Measurements from ENCODE around the gene SNRK.

SNRK gene

GRCh38 chr3:43256714-43257461, 29.5 kb upstream of the SNRK start:
- no peak overlapping the region for H3K4me3 ChIP-seq (replicated peaks; ENCODE audit: low read depth, low read length)
- no peak for TF ChIP-seq CTCF (IDR thresholded peaks at IDR 0.05; ENCODE audit: low read length, missing control alignments)
- no peak for DNase-seq (ENCODE audit: low read depth)

GRCh38 chr3:43257850-43258249, 28.5 kb upstream of the SNRK start:
- no peak for DNase-seq (ENCODE audit: low read depth)
- H3K4me3 ChIP-seq (replicated peaks; ENCODE audit: low read depth, low read length): no peak overlapping the region
- TF ChIP-seq CTCF (IDR thresholded peaks at IDR 0.05; ENCODE audit: low read length, missing control alignments): no peak

GRCh38 chr3:43259626-43260025, 26.7 kb upstream of the SNRK start:
- TF ChIP-seq CTCF (IDR thresholded peaks at IDR 0.05; ENCODE audit: low read length, missing control alignments): no peak
- no peak for DNase-seq (ENCODE audit: low read depth)
- no peak overlapping the region for H3K4me3 ChIP-seq (replicated peaks; ENCODE audit: low read depth, low read length)

- peak; percentile 16 for TF ChIP-seq CTCF (IDR thresholded peaks at IDR 0.05; ENCODE audit: low read length, missing control alignments)
- no peak overlapping the region for H3K4me3 ChIP-seq (replicated peaks; ENCODE audit: low read depth, low read length)
- no peak for DNase-seq (ENCODE audit: low read depth)
These were observed 25.9 kb upstream of the SNRK start for GRCh38 chr3:43260412-43260811.

GRCh38 chr3:43262194-43262593, 24.1 kb upstream of the SNRK start:
- no peak overlapping the region for H3K4me3 ChIP-seq (replicated peaks; ENCODE audit: low read depth, low read length)
- no peak for TF ChIP-seq CTCF (IDR thresholded peaks at IDR 0.05; ENCODE audit: low read length, missing control alignments)
- DNase-seq (ENCODE audit: low read depth): no peak

GRCh38 chr3:43266451-43266850, 19.9 kb upstream of the SNRK start:
- no peak for TF ChIP-seq CTCF (IDR thresholded peaks at IDR 0.05; ENCODE audit: low read length, missing control alignments)
- no peak overlapping the region for H3K4me3 ChIP-seq (replicated peaks; ENCODE audit: low read depth, low read length)
- DNase-seq (ENCODE audit: low read depth): no peak

GRCh38 chr3:43266995-43267394, 19.3 kb upstream of the SNRK start:
- no peak for TF ChIP-seq CTCF (IDR thresholded peaks at IDR 0.05; ENCODE audit: low read length, missing control alignments)
- no peak overlapping the region for H3K4me3 ChIP-seq (replicated peaks; ENCODE audit: low read depth, low read length)

More at GRCh38 chr3:43266995-43267394, 19.3 kb upstream of the SNRK start:
- no peak for DNase-seq (ENCODE audit: low read depth)
